ENCODE measurements around the gene TRPM2. TPM values are rescaled to one million over a fixed set of nuclear protein-coding genes. Genes with fewer than 3 reads are reported as not detected.

Gene TRPM2
- total RNA-seq, 2 donors from 2014 or later: 10.7 to 25.6 TPM

DNA sequence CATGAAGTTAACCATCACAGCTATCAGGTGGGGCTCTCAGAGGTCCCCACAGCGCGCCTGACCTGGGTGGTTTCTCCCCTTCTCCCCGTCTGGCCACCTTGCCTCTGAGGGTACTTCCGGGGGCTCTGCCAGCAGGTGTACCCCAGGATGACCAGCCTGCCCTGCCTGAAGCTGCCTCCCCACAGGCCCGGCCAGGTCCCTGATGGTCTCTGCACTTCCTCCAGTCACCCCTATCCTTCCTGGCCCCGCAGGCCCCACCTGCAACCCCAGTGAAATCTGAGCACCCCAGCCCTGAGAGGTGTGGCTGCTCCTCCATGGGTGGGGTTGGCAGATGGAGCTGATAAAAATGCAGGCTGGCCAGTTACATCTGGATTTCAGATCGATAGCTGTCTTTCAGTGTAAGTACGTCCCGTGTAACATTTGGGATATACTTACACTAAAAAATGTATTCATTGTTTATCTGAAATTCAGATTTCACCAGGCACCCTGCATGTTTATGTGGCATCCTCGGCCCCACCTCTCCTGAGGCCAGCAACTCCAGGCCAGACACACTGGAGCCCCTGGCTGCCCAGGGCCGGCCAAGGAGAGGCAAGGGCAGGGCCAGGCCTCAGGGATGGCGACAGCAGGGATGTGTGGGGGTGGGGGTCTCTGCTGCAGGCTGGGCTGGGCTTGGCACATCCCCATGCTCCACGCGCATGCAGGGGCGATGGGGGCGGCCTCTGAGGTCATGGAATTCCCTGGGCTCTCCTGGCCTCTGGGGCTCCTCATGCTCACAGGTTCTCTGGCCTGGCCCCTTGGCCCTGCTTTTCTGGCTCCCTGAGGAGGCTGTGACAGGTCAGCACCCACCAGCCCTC is 127.0 kb downstream of the TRPM2 start:
- Mint-ChIP-seq H3K27me3 (peaks cover 4% of the 10 kb centered on the region), H3K36me3 (ENCODE audit: low read depth) (no peaks in the 10 kb centered on the region), H3K9me3 (no peaks in the 10 kb centered on the region), H3K27ac (peak overlapping the region; percentile 62), H3K4me1 (peaks cover 6% of the 10 kb centered on the region), H3K4me3 (peak overlapping the region; percentile 63)
- no peak for ATAC-seq (replicated peaks)

DNA sequence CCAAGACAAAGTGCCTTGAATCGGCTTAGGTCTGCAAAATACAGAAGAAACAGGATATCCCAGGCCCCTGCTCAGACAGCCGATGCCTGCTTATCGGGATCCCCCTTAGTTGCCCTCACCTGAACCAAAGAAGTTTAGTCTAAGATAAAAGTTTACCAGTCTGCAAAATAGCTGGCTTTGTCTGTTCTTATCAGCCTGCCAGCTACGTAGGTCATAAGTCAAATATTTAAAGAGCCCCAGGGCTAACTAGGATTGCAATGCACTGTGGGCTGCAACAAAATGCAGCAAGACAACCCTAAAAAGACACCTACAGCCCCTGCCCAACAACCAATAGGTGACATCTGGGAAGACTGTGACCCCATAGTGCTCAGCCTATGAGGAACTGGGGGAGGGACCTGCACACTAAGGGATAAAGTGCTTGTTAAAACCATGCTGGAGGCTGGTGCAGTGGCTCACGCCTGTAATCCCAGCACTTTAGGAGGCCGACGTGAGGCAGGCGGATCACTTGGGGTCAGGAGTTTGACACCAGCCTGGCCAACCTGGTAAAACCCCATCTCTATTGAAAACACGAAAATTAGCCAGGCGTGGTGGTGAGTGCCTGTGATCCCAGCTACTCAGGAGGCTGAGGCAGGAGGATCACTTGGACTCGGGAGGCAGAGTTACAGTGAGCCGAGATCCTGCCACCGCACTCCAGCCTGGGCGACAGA is 129.3 kb downstream of the TRPM2 start:
- peaks cover 6% of the 10 kb centered on the region for H3K4me1 Mint-ChIP-seq
- peaks cover 4% of the 10 kb centered on the region for H3K27me3 Mint-ChIP-seq
- no peak for ATAC-seq (replicated peaks)
- H3K27ac Mint-ChIP-seq: no peak overlapping the region
- H3K9me3 Mint-ChIP-seq: no peaks in the 10 kb centered on the region
- no peaks in the 10 kb centered on the region for H3K36me3 Mint-ChIP-seq (ENCODE audit: low read depth)
- H3K4me3 Mint-ChIP-seq: no peak overlapping the region

DNA sequence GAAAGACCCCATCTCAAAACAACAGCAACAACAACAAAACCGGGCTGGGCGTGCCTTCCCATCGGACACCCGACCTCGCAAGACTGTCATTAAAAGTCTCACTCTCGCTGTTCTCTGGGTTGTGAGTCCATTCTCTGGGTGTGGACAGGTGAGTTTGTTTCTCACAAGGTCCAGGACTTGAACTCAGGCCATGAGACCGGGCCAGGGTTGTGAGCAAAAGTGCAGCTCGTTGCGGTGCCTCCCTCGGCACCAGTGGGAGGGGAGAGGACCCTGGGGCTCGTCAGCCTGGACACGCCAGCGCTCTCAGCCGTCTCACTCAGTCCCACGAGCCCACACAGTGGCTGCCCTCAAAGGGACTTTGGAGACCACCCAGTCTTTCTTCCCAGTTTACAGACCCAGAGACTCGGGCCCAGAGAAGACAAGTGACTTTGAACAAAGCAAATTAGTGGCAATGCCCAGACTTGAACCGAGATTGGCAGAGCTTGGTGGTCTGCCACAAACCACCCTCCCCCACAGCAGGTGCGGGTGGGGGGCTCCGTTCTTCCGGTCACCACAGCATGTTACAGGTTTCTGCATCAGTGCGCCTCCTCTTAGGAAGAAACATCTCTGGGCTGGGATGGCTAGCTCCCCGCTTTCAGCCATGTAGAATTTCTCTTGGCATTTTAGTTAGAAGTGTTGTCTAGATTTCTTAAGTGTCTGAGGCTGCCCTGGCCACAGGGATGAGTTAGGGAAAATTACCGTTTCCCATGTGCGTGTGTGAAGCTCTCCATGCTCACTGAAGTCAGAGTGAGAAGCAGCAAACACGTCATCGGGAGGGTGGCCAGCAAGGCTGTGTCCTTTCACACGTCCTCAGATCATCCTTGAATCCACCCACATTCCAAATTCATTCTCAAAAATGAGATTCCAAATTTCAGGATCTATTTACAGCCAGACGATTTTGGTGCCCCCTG is 130.1 kb downstream of the TRPM2 start:
- H3K36me3 Mint-ChIP-seq (ENCODE audit: low read depth): no peaks in the 10 kb centered on the region
- H3K4me3 Mint-ChIP-seq: no peak overlapping the region
- no peak overlapping the region for H3K27ac Mint-ChIP-seq
- peaks cover 6% of the 10 kb centered on the region for H3K4me1 Mint-ChIP-seq
- H3K9me3 Mint-ChIP-seq: no peaks in the 10 kb centered on the region
- no peak for ATAC-seq (replicated peaks)
- peaks cover 4% of the 10 kb centered on the region for H3K27me3 Mint-ChIP-seq

- no peak for ATAC-seq (replicated peaks)
- no peak overlapping the region for H3K27ac Mint-ChIP-seq
- H3K4me3 Mint-ChIP-seq: no peak overlapping the region
- H3K4me1 Mint-ChIP-seq: no peaks in the 10 kb centered on the region
- peaks cover 8% of the 10 kb centered on the region for H3K27me3 Mint-ChIP-seq
- H3K9me3 Mint-ChIP-seq: no peaks in the 10 kb centered on the region
- no peaks in the 10 kb centered on the region for H3K36me3 Mint-ChIP-seq (ENCODE audit: low read depth)
These were observed 131.3 kb downstream of the TRPM2 start for GRCh38 chr21:44484498-44485253.

DNA sequence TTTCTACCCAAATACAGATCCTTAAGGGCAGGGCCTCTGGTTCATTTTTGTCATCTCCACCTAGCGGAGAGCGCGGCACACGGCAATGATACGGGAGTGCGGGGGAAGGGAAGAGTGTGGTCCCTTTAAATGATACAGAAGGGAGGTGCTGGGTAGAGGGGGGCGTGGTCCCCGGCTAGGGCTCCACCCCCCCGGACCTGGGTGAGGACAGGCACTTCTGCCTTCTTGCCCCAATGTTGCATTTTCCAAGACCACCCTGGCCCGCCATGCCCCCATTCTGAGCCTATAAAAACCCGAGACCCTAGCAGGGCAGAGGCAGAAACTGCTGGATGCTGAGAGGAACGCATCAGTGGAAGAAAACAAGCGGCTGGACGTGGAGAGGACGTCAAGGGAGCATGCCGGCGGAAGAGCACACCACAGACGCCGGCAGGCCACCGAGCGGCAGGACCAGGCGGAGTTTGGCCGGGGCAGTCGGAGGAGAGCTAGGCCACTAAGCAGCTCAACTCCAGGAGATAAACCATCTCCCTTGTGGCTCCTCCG is 131.9 kb downstream of the TRPM2 start:
- no peak overlapping the region for H3K27ac Mint-ChIP-seq
- H3K9me3 Mint-ChIP-seq: no peaks in the 10 kb centered on the region
- H3K4me1 Mint-ChIP-seq: no peaks in the 10 kb centered on the region
- H3K27me3 Mint-ChIP-seq: peaks cover 8% of the 10 kb centered on the region
- no peaks in the 10 kb centered on the region for H3K36me3 Mint-ChIP-seq (ENCODE audit: low read depth)
- ATAC-seq (replicated peaks): peak; percentile 45
- no peak overlapping the region for H3K4me3 Mint-ChIP-seq

GRCh38 chr21:44485796-44486195 is 132.4 kb downstream of the TRPM2 start:
- Mint-ChIP-seq H3K4me3 (no peak overlapping the region), H3K4me1 (no peaks in the 10 kb centered on the region), H3K36me3 (ENCODE audit: low read depth) (no peaks in the 10 kb centered on the region), H3K9me3 (no peaks in the 10 kb centered on the region), H3K27me3 (peaks cover 8% of the 10 kb centered on the region), H3K27ac (no peak overlapping the region)
- ATAC-seq (replicated peaks): no peak

GRCh38 chr21:44486302-44486701 is 132.9 kb downstream of the TRPM2 start:
- ATAC-seq (replicated peaks): no peak
- Mint-ChIP-seq H3K4me3 (no peak overlapping the region), H3K4me1 (no peaks in the 10 kb centered on the region), H3K27ac (no peak overlapping the region), H3K27me3 (peaks cover 8% of the 10 kb centered on the region), H3K9me3 (no peaks in the 10 kb centered on the region), H3K36me3 (ENCODE audit: low read depth) (no peaks in the 10 kb centered on the region)

DNA sequence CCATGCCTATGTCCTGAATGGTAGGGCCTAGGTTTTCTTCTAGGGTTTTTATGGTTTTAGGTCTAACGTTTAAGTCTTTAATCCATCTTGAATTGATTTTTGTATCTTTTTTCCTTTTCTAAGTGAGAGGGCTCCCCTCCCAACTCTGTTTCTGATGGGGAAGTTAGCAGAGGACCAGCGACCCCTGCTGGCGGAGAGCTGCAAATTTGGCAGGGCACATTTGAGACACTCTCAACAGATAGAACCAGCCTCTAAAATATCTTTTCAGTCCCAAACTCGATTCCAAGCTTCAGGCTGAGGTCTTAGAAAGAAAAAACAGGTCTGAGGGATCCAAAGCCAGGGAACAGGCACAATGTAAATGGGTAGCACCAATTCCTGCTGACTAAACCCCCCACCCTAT is 134.4 kb downstream of the TRPM2 start:
- H3K36me3 Mint-ChIP-seq (ENCODE audit: low read depth): no peaks in the 10 kb centered on the region
- peaks cover 8% of the 10 kb centered on the region for H3K9me3 Mint-ChIP-seq
- H3K4me1 Mint-ChIP-seq: peaks cover 10% of the 10 kb centered on the region
- no peak overlapping the region for H3K4me3 Mint-ChIP-seq
- peaks cover 18% of the 10 kb centered on the region for H3K27me3 Mint-ChIP-seq
- H3K27ac Mint-ChIP-seq: no peak overlapping the region
- peak; percentile 48 for ATAC-seq (replicated peaks)

- peaks cover 14% of the 10 kb centered on the region for H3K27me3 Mint-ChIP-seq
- peaks cover 14% of the 10 kb centered on the region for H3K9me3 Mint-ChIP-seq
- peaks cover 11% of the 10 kb centered on the region for H3K4me1 Mint-ChIP-seq
- H3K27ac Mint-ChIP-seq: peak overlapping the region; percentile 71
- H3K36me3 Mint-ChIP-seq (ENCODE audit: low read depth): no peaks in the 10 kb centered on the region
- no peak overlapping the region for H3K4me3 Mint-ChIP-seq
- no peak for ATAC-seq (replicated peaks)
These were observed 136.5 kb downstream of the TRPM2 start for GRCh38 chr21:44489962-44490361.

DNA sequence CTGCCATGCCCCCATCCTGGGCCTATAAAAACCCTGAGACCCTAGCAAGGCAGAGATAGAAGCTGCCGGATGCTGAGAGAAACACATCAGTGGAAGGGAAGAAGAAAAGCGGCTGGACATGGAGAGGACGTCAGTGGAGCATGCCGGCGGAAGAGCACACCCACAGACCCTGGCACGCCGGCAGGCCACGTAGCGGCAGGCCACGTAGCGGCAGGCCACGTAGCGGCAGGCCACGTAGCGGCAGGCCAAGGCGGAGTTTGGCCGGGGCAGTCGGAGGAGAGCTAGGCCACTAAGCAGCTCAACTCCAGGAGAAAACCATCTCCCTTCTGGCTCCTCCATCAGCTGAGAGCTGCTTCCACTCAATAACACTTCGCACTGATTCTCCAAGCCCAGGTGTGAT is 137.0 kb downstream of the TRPM2 start:
- no peak for ATAC-seq (replicated peaks)
- Mint-ChIP-seq H3K36me3 (ENCODE audit: low read depth) (no peaks in the 10 kb centered on the region), H3K4me1 (peaks cover 11% of the 10 kb centered on the region), H3K9me3 (peaks cover 14% of the 10 kb centered on the region), H3K27me3 (peaks cover 17% of the 10 kb centered on the region), H3K27ac (peak overlapping the region; percentile 71), H3K4me3 (no peak overlapping the region)

DNA sequence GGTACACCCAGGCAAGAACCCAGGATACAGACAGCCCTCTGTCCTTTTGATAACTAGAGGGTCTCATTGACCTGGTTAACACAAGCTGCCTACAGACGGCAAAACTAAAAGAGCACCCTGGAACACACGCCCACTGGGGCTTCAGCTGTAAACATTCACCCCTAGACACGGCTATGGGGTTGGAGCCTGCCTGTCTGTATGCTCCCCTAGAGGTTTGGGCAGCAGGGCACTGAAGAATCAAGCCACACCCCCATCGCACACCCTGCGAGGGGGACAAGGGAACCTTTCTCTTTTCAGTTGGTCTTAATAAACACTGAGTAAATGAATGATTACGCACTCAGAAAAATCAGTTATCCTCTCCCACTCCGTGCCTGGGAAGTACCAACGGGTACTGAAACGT is 137.4 kb downstream of the TRPM2 start:
- Mint-ChIP-seq H3K9me3 (peaks cover 14% of the 10 kb centered on the region), H3K27ac (no peak overlapping the region)

More for the DNA sequence above, 137.4 kb downstream of the TRPM2 start:
- no peak for ATAC-seq (replicated peaks)
- no peak overlapping the region for H3K4me3 Mint-ChIP-seq
- H3K4me1 Mint-ChIP-seq: peaks cover 11% of the 10 kb centered on the region
- no peaks in the 10 kb centered on the region for H3K36me3 Mint-ChIP-seq (ENCODE audit: low read depth)
- peaks cover 21% of the 10 kb centered on the region for H3K27me3 Mint-ChIP-seq

Measured in activated T-helper 17 cell treated with anti-CD3 and anti-CD28 coated beads, Interleukin-2, amount 50 U/mL, for 72 hours (primary cell).